GM18505 (cell line): ENCODE measurements around the gene MMP23B.

Experiments used
- ATAC-seq: cut with Tn5 transposase; IDR thresholded peaks from one replicate; pipeline ENCODE4 v1.9.1; 2021; ENCODE audit not compliant: unreplicated experiment
- POLR2A ChIP-seq: IDR thresholded peaks from 4 replicates; pipeline ENCODE4 v1.6.1; 2011; ENCODE audit warnings: borderline replicate concordance; ENCODE audit not compliant: insufficient read depth, insufficient read length; ENCODE audit errors: extremely low read depth

MMP23B gene

GRCh38 chr1:1606232-1606631, 25.7 kb upstream of the MMP23B start:
- ATAC-seq: no peak
- TF ChIP-seq POLR2A: no peak

- no peak for ATAC-seq
Observed at GRCh38 chr1:1609822-1610485, 22.0 kb upstream of the MMP23B start.

GRCh38 chr1:1610796-1611195, 21.2 kb upstream of the MMP23B start:
- ATAC-seq: no peak
- TF ChIP-seq POLR2A: no peak

More at GRCh38 chr1:1609822-1610485, 22.0 kb upstream of the MMP23B start:
- no peak for TF ChIP-seq POLR2A

- ATAC-seq: no peak
- TF ChIP-seq POLR2A: no peak
Observed at GRCh38 chr1:1612104-1612400, 19.9 kb upstream of the MMP23B start.

GRCh38 chr1:1613509-1614082, 18.4 kb upstream of the MMP23B start:
- ATAC-seq: no peak
- TF ChIP-seq POLR2A: no peak

- no peak for TF ChIP-seq POLR2A
- ATAC-seq: no peak
Observed at GRCh38 chr1:1614204-1614953, 17.6 kb upstream of the MMP23B start.

- no peak for ATAC-seq
- TF ChIP-seq POLR2A: no peak
Observed at GRCh38 chr1:1614954-1615255, 17.1 kb upstream of the MMP23B start.

- peak; percentile 69 for ATAC-seq
- peak; percentile 76 for TF ChIP-seq POLR2A
Observed at GRCh38 chr1:1615256-1616044, 16.5 kb upstream of the MMP23B start, which contains the start of gene MIB2. MIB2 (plus strand) TSS chr1:1615500; CDS start chr1:1623453, 7,953 bp downstream.

- no peak for TF ChIP-seq POLR2A
- ATAC-seq: peak; percentile 21
Observed at GRCh38 chr1:1616045-1616790, 15.8 kb upstream of the MMP23B start.

- ATAC-seq: no peak
- TF ChIP-seq POLR2A: no peak
Observed at GRCh38 chr1:1616838-1617237, 15.1 kb upstream of the MMP23B start.

- TF ChIP-seq POLR2A: no peak
- ATAC-seq: no peak
Observed at GRCh38 chr1:1617516-1617915, 14.5 kb upstream of the MMP23B start.

GRCh38 chr1:1617925-1618324, 14.0 kb upstream of the MMP23B start:
- no peak for ATAC-seq
- TF ChIP-seq POLR2A: no peak

GRCh38 chr1:1618396-1619068, 13.4 kb upstream of the MMP23B start:
- TF ChIP-seq POLR2A: no peak
- ATAC-seq: no peak

- no peak for ATAC-seq
- TF ChIP-seq POLR2A: no peak
Observed at GRCh38 chr1:1619917-1620361, 12.0 kb upstream of the MMP23B start.
